RPMI7951 (cell line): Measurements from ENCODE around the gene TNFRSF13B. TPM values are rescaled to one million over a fixed set of nuclear protein-coding genes. Genes with fewer than 3 reads are reported as not detected.
"Not testable (repeated sequence)": the region's sequence is repeated elsewhere in the genome, so short reads cannot be mapped to it uniquely, and the experiment has no call there.

Experiments used
- DNase-seq: peaks from one replicate; pipeline ENCODE4 v3.0.0-alpha.2; 2012; ENCODE audit warnings: low read depth
- total RNA-seq: library from RNA; depleted of rRNA; stranded (reverse); fragments of >200 nt; shearing (Covaris generic); gene quantifications from 2 replicates; pipeline ENCODE4 v1.2.3, GENCODE V29; 2014; rRNA removed

Gene TNFRSF13B
- total RNA-seq, 1 experiment from 2014 or later: not detected

- peak; percentile 51 for DNase-seq
These were observed 60.6 kb downstream of the TNFRSF13B start for GRCh38 chr17:16911141-16911937.

GRCh38 chr17:16910341-16910740 lies 61.6 kb downstream of the TNFRSF13B start:
- DNase-seq: no peak

GRCh38 chr17:16909472-16910246 lies 62.3 kb downstream of the TNFRSF13B start:
- DNase-seq: no peak

- DNase-seq: no peak
These were observed 63.6 kb downstream of the TNFRSF13B start for GRCh38 chr17:16908273-16908672.

- peak; percentile 56 for DNase-seq
These were observed 65.2 kb downstream of the TNFRSF13B start for GRCh38 chr17:16906680-16907079.

- DNase-seq: peak; percentile 92
These were observed 66.2 kb downstream of the TNFRSF13B start for GRCh38 chr17:16905593-16906191.

- DNase-seq: not testable (repeated sequence)
These were observed 68.8 kb downstream of the TNFRSF13B start for GRCh38 chr17:16903070-16903469.

GRCh38 chr17:16900288-16900882 lies 71.5 kb downstream of the TNFRSF13B start:
- DNase-seq: no peak

GRCh38 chr17:16897211-16897896 lies 74.6 kb downstream of the TNFRSF13B start:
- not testable (repeated sequence) for DNase-seq

- DNase-seq: not testable (repeated sequence)
These were observed 75.7 kb downstream of the TNFRSF13B start for GRCh38 chr17:16896235-16896634.

GRCh38 chr17:16893527-16893926 lies 78.4 kb downstream of the TNFRSF13B start:
- DNase-seq: not testable (repeated sequence)

GRCh38 chr17:16892876-16893454 lies 79.0 kb downstream of the TNFRSF13B start:
- not testable (repeated sequence) for DNase-seq

GRCh38 chr17:16889088-16889465 lies 82.8 kb downstream of the TNFRSF13B start:
- DNase-seq: no peak

Other genes starting within 250 kb of the TNFRSF13B start
- 77.1 and 86.3 TPM in 2 replicates for gene MPRIP, start 70.3 kb upstream of the TNFRSF13B start, total RNA-seq
- 0.24 and 0.29 TPM in 2 replicates for gene PLD6, start 234.2 kb upstream of the TNFRSF13B start, total RNA-seq